SK-N-SH treated with all-trans-retinoic acid at 6 μM for 48 hours (cell line): ENCODE measurements around the gene CELF4.

Experiments
- ATAC-seq: fragments of 200-7000 bp; cut with Tn5 transposase; 3 replicates; pipeline ENCODE4 v1.9.1; 2020; ENCODE audit warnings: mild to moderate bottlenecking, moderate library complexity
- ARNTL ChIP-seq: fragments of 450-650 bp; formaldehyde crosslinking; IDR thresholded peaks from 2 replicates; pipeline ENCODE4 v1.5.0; 2020; ENCODE audit warnings: low read depth, mild to moderate bottlenecking, moderate library complexity, borderline replicate concordance
- BACH2 ChIP-seq: fragments of 250-450 bp; sonication (Bioruptor Pico); IDR thresholded peaks from 2 replicates; pipeline ENCODE4 v1.9.0; 2021; ENCODE audit warnings: mild to moderate bottlenecking, borderline replicate concordance
- ESRRG ChIP-seq: fragments of 250-450 bp; sonication (Bioruptor Pico); IDR thresholded peaks from 2 replicates; pipeline ENCODE4 v1.6.1; 2021; ENCODE audit warnings: mild to moderate bottlenecking
- ISL1 ChIP-seq: fragments of 250-450 bp; sonication (Bioruptor Pico); IDR thresholded peaks from 2 replicates; pipeline ENCODE4 v2.1.2; 2022; ENCODE audit warnings: mild to moderate bottlenecking, moderate library complexity
- OSR1 ChIP-seq: fragments of 250-450 bp; sonication (Bioruptor Pico); IDR thresholded peaks from 2 replicates; pipeline ENCODE4 v1.8.0; 2022; ENCODE audit warnings: moderate library complexity, mild to moderate bottlenecking, inconsistent platforms
- TCF4 ChIP-seq: fragments of 250-450 bp; sonication (Bioruptor Pico); IDR thresholded peaks from 2 replicates; pipeline ENCODE4 v1.8.0; 2021; ENCODE audit warnings: mild to moderate bottlenecking, moderate library complexity, borderline replicate concordance
- TOX ChIP-seq: fragments of 250-450 bp; sonication (Bioruptor Pico); IDR thresholded peaks from 2 replicates; pipeline ENCODE4 v1.8.0; 2021; ENCODE audit warnings: mild to moderate bottlenecking, moderate library complexity, borderline replicate concordance
- ZC3H10 ChIP-seq: fragments of 250-450 bp; sonication (Bioruptor Pico); IDR thresholded peaks from 2 replicates; pipeline ENCODE4 v1.5.1; 2021; ENCODE audit warnings: mild to moderate bottlenecking, moderate library complexity
- ZFP3 ChIP-seq: fragments of 250-450 bp; sonication (Bioruptor Pico); IDR thresholded peaks from 2 replicates; pipeline ENCODE4 v1.5.0; 2020; ENCODE audit warnings: mild to moderate bottlenecking, moderate library complexity
- ZFP30 ChIP-seq: fragments of 450-650 bp; formaldehyde crosslinking; IDR thresholded peaks from 2 replicates; pipeline ENCODE4 v1.5.0; 2022; ENCODE audit warnings: mild to moderate bottlenecking, moderate library complexity
- ZNF565 ChIP-seq: fragments of 450-650 bp; formaldehyde crosslinking; conservative IDR thresholded peaks from 2 replicates; pipeline ENCODE4 v1.5.0; 2020; ENCODE audit warnings: low read depth, mild to moderate bottlenecking, moderate library complexity
- ZNF70 ChIP-seq: fragments of 450-650 bp; formaldehyde crosslinking; IDR thresholded peaks from 2 replicates; pipeline ENCODE4 v1.5.0; 2020; ENCODE audit warnings: mild to moderate bottlenecking, moderate library complexity
- TF ChIP-seq, protein P1 (sequence below): fragments of 250-450 bp; sonication (Bioruptor Pico); IDR thresholded peaks from 2 replicates; pipeline ENCODE4 v1.5.0; 2020; ENCODE audit warnings: mild to moderate bottlenecking, moderate library complexity
- TF ChIP-seq, protein P2 (sequence below): fragments of 250-450 bp; sonication (Bioruptor Pico); IDR thresholded peaks from 2 replicates; pipeline ENCODE4 v1.8.0; 2020; ENCODE audit warnings: mild to moderate bottlenecking, moderate library complexity, borderline replicate concordance
- TF ChIP-seq, protein P3 (sequence below): fragments of 250-450 bp; sonication (Bioruptor Pico); IDR thresholded peaks from 2 replicates; pipeline ENCODE4 v1.5.1; 2021; ENCODE audit warnings: mild to moderate bottlenecking, moderate library complexity
- TF ChIP-seq, protein P4 (sequence below): fragments of 250-450 bp; sonication (Bioruptor Pico); IDR thresholded peaks from 2 replicates; pipeline ENCODE4 v1.5.1; 2020; ENCODE audit warnings: low read depth, mild to moderate bottlenecking, moderate library complexity
- TF ChIP-seq, protein P5 (sequence below): fragments of 250-450 bp; sonication (Bioruptor Pico); IDR thresholded peaks from 2 replicates; pipeline ENCODE4 v1.8.0; 2021; ENCODE audit warnings: low read depth, mild to moderate bottlenecking, moderate library complexity, borderline replicate concordance

CELF4 gene

DNA sequence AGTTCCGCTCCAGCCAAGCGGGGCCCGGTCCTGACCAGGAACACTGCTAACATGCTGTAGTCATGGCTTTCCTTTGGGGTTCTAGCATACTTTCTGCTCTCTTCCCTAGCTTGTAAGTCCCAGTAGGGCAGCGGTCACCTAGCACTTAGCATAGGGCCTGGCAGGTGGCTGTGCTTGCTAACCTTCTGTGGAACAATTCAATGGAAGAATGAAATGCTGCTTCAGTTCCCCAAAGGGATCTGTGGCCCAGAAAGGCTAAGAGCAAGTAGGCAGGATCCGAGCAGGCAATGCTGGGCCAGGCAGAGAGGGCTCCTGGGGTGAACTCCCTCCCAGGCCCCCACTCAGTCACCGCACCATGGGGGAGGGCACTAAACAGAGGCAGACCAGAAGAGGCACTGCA lies 266.8 kb downstream of the CELF4 start (continued):
- TF ChIP-seq, protein P1, sequence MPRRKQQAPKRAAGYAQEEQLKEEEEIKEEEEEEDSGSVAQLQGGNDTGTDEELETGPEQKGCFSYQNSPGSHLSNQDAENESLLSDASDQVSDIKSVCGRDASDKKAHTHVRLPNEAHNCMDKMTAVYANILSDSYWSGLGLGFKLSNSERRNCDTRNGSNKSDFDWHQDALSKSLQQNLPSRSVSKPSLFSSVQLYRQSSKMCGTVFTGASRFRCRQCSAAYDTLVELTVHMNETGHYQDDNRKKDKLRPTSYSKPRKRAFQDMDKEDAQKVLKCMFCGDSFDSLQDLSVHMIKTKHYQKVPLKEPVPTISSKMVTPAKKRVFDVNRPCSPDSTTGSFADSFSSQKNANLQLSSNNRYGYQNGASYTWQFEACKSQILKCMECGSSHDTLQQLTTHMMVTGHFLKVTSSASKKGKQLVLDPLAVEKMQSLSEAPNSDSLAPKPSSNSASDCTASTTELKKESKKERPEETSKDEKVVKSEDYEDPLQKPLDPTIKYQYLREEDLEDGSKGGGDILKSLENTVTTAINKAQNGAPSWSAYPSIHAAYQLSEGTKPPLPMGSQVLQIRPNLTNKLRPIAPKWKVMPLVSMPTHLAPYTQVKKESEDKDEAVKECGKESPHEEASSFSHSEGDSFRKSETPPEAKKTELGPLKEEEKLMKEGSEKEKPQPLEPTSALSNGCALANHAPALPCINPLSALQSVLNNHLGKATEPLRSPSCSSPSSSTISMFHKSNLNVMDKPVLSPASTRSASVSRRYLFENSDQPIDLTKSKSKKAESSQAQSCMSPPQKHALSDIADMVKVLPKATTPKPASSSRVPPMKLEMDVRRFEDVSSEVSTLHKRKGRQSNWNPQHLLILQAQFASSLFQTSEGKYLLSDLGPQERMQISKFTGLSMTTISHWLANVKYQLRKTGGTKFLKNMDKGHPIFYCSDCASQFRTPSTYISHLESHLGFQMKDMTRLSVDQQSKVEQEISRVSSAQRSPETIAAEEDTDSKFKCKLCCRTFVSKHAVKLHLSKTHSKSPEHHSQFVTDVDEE (CRISPR knock-in tag) = no peak

DNA sequence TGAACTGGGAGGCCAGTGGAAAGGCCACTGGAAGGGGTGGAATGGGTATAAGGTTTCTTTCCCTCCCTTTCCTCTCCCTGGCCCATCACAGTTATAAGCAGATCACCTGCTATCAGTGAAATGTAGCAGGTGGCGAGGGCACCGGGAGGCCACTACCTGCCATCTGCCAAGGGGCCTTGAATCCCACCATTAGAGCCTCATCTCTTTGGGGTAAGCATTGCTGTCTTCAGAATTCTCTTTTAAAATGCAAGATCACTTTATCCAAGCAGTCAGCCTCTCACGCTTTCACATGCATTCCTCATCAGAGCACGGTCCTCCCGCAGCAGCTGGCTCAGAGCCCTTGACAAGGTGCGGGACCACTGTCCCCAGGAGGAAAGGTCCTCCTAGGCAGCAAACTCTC lies 268.5 kb downstream of the CELF4 start:
- no peak for ATAC-seq
- TF ChIP-seq ZFP30 (CRISPR knock-in tag) (no peak), ISL1 (CRISPR knock-in tag) (no peak), TOX (CRISPR knock-in tag) (no peak), ZNF565 (CRISPR knock-in tag) (no peak)
- TF ChIP-seq, protein P2, sequence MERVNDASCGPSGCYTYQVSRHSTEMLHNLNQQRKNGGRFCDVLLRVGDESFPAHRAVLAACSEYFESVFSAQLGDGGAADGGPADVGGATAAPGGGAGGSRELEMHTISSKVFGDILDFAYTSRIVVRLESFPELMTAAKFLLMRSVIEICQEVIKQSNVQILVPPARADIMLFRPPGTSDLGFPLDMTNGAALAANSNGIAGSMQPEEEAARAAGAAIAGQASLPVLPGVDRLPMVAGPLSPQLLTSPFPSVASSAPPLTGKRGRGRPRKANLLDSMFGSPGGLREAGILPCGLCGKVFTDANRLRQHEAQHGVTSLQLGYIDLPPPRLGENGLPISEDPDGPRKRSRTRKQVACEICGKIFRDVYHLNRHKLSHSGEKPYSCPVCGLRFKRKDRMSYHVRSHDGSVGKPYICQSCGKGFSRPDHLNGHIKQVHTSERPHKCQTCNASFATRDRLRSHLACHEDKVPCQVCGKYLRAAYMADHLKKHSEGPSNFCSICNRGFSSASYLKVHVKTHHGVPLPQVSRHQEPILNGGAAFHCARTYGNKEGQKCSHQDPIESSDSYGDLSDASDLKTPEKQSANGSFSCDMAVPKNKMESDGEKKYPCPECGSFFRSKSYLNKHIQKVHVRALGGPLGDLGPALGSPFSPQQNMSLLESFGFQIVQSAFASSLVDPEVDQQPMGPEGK (CRISPR knock-in tag) = no peak

DNA sequence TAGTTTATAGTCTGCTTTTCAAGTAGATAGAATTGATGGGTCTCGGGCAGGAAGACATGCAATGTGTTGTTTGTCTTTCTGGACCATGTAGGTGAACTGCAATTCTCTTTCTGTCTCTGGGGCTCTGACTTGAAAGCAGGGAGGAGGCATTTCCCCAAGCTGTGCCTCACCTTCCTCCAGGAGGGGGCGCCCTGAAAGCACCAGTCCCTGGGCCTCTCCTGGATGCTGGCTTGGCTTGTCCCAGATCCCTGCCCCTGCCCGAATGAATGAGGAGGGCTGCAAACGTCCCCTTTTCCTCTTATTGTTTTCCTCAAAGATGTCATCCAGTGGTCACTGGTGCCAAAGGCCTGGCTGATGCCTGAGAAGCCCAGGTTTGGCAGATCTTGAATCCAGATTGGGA lies 270.6 kb downstream of the CELF4 start:
- TF ChIP-seq ZNF70 (CRISPR knock-in tag) (no peak), ARNTL (CRISPR knock-in tag) (no peak), ESRRG (no peak), ZFP30 (CRISPR knock-in tag) (no peak), ZNF565 (CRISPR knock-in tag) (no peak), ZFP3 (CRISPR knock-in tag) (no peak), TOX (CRISPR knock-in tag) (no peak), TCF4 (CRISPR knock-in tag) (no peak), OSR1 (no peak), ZC3H10 (no peak), BACH2 (CRISPR knock-in tag) (no peak), ISL1 (CRISPR knock-in tag) (no peak)
- TF ChIP-seq, protein P3, sequence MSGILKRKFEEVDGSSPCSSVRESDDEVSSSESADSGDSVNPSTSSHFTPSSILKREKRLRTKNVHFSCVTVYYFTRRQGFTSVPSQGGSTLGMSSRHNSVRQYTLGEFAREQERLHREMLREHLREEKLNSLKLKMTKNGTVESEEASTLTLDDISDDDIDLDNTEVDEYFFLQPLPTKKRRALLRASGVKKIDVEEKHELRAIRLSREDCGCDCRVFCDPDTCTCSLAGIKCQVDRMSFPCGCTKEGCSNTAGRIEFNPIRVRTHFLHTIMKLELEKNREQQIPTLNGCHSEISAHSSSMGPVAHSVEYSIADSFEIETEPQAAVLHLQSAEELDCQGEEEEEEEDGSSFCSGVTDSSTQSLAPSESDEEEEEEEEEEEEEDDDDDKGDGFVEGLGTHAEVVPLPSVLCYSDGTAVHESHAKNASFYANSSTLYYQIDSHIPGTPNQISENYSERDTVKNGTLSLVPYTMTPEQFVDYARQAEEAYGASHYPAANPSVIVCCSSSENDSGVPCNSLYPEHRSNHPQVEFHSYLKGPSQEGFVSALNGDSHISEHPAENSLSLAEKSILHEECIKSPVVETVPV (CRISPR knock-in tag) = no peak
- TF ChIP-seq, protein P1 (CRISPR knock-in tag) = no peak
- TF ChIP-seq, protein P4, sequence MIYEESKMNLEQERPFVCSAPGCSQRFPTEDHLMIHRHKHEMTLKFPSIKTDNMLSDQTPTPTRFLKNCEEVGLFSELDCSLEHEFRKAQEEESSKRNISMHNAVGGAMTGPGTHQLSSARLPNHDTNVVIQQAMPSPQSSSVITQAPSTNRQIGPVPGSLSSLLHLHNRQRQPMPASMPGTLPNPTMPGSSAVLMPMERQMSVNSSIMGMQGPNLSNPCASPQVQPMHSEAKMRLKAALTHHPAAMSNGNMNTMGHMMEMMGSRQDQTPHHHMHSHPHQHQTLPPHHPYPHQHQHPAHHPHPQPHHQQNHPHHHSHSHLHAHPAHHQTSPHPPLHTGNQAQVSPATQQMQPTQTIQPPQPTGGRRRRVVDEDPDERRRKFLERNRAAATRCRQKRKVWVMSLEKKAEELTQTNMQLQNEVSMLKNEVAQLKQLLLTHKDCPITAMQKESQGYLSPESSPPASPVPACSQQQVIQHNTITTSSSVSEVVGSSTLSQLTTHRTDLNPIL (CRISPR knock-in tag) = no peak
- TF ChIP-seq, protein P5, sequence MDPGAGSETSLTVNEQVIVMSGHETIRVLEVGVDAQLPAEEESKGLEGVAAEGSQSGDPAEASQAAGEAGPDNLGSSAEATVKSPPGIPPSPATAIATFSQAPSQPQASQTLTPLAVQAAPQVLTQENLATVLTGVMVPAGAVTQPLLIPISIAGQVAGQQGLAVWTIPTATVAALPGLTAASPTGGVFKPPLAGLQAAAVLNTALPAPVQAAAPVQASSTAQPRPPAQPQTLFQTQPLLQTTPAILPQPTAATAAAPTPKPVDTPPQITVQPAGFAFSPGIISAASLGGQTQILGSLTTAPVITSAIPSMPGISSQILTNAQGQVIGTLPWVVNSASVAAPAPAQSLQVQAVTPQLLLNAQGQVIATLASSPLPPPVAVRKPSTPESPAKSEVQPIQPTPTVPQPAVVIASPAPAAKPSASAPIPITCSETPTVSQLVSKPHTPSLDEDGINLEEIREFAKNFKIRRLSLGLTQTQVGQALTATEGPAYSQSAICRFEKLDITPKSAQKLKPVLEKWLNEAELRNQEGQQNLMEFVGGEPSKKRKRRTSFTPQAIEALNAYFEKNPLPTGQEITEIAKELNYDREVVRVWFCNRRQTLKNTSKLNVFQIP = no peak
- TF ChIP-seq, protein P2 (CRISPR knock-in tag) = no peak
- peak; percentile 50 for ATAC-seq
